Measurements from ENCODE around the gene RAB41. TPM values are rescaled to one million over a fixed set of nuclear protein-coding genes. Genes with fewer than 3 reads are reported as not detected.
"Not testable (repeated sequence)": the region's sequence is repeated elsewhere in the genome, so short reads cannot be mapped to it uniquely, and the experiment has no call there.

The RAB41 gene
- polyA plus RNA-seq, 1 of the 3 experiments (the other 2 are of a cell fraction) = not detected

GRCh38 chrX:70268034-70268433 is 13.9 kb upstream of the RAB41 start, which contains the start of gene ARR3:
Gene ARR3, plus strand, starts transcription at chrX:70268334. Its CDS starts 1,052 bp downstream, at chrX:70269386.
- H3K27me3 ChIP-seq (ENCODE audit: insufficient read depth) = no peaks in the 10 kb centered on the region
- no peak within 1 kb of the TSS for H3K9ac ChIP-seq
- no peaks in the 10 kb centered on the region for H3K9me2 ChIP-seq
- no peaks in the 10 kb centered on the region for H3K79me2 ChIP-seq (ENCODE audit: insufficient read depth)
- no peaks in the 10 kb centered on the region for H3K9me3 ChIP-seq
- no peaks in the 10 kb centered on the region for H3F3A ChIP-seq (replicated peaks; ENCODE audit: insufficient read depth)
- no peaks in the 10 kb centered on the region for H3K36me3 ChIP-seq (replicated peaks in 1 of 2; ENCODE audit: control insufficient read depth in 1 of 2, insufficient read depth in 2 of 2, low read length in 1 of 2)
- H3K4me2 ChIP-seq = no peak within 1 kb of the TSS
- ChIA-PET CTCF (no interaction called here), POLR2A (no interaction called here)
- no peak within 1 kb of the TSS for H2AFZ ChIP-seq (ENCODE audit: low read depth)
- no peaks in the 10 kb centered on the region for H4K20me1 ChIP-seq (ENCODE audit: insufficient read depth)
- no peak for TF ChIP-seq FOXM1 (IDR thresholded peaks at IDR 0.05; ENCODE audit: low read depth)
- no peak for TF ChIP-seq SIN3A (IDR thresholded peaks at IDR 0.05; ENCODE audit: borderline replicate concordance, low read depth, low read length)
- no peak for TF ChIP-seq RXRA (IDR thresholded peaks at IDR 0.05; ENCODE audit: borderline replicate concordance, low read depth)
- TF ChIP-seq USF1 (IDR thresholded peaks at IDR 0.05; ENCODE audit: borderline replicate concordance, low read depth) = no peak
- no peak for TF ChIP-seq RCOR1 (IDR thresholded peaks at IDR 0.05; ENCODE audit: low read length)
- no peak for TF ChIP-seq FOXJ3 (CRISPR knock-in tag; IDR thresholded peaks at IDR 0.05)
- no peak for TF ChIP-seq JUND (IDR thresholded peaks at IDR 0.05)
- no peak for TF ChIP-seq USF2 (IDR thresholded peaks at IDR 0.05; ENCODE audit: borderline replicate concordance, low read depth, low read length)
- no peak for TF ChIP-seq FOSL2 (IDR thresholded peaks at IDR 0.05; ENCODE audit: borderline replicate concordance, low read depth)
- TF ChIP-seq GATA2 (CRISPR knock-in tag; IDR thresholded peaks at IDR 0.05) = no peak
- no peak for TF ChIP-seq EP300 (IDR thresholded peaks at IDR 0.05; ENCODE audit: borderline replicate concordance in 1 of 2, low read depth in 1 of 2, low read length in 1 of 2)
- TF ChIP-seq CHD2 (IDR thresholded peaks at IDR 0.05; ENCODE audit: low read length, partially characterized antibody) = no peak
- TF ChIP-seq MEF2A (IDR thresholded peaks at IDR 0.05; ENCODE audit: borderline replicate concordance, low read depth) = no peak
- TF ChIP-seq MXI1 (IDR thresholded peaks at IDR 0.05; ENCODE audit: low read depth, low read length) = no peak
- TF ChIP-seq RFX5 (IDR thresholded peaks at IDR 0.05; ENCODE audit: low read length) = no peak
- no peaks in the 10 kb centered on the region for H3K4me1 ChIP-seq (ENCODE audit: control insufficient read depth in 1 of 2, insufficient read depth in 2 of 2, low read depth in 1 of 2, low read length in 1 of 2)
- DNase-seq = no peak
- H3K27ac ChIP-seq (ENCODE audit: low read depth in 2 of 2, low read length in 1 of 2) = no peak within 1 kb of the TSS
- no peak within 1 kb of the TSS for H3K4me3 ChIP-seq (ENCODE audit: low read depth in 2 of 2, low read length in 1 of 2)

- CTCF ChIA-PET; H3K4me3 ChIP-seq (ENCODE audit: low read depth in 2 of 2, low read length in 1 of 2); H3K4me2 ChIP-seq; H3F3A ChIP-seq (replicated peaks; ENCODE audit: insufficient read depth); H3K9ac ChIP-seq; H2AFZ ChIP-seq (ENCODE audit: low read depth); H3K9me3 ChIP-seq; H3K27ac ChIP-seq (ENCODE audit: low read depth in 2 of 2, low read length in 1 of 2); H3K36me3 ChIP-seq (replicated peaks in 1 of 2; ENCODE audit: control insufficient read depth in 1 of 2, insufficient read depth in 2 of 2, low read length in 1 of 2); POLR2A ChIA-PET; H3K9me2 ChIP-seq; DNase-seq; H3K79me2 ChIP-seq (ENCODE audit: insufficient read depth); H3K27me3 ChIP-seq (ENCODE audit: insufficient read depth); H3K4me1 ChIP-seq (ENCODE audit: control insufficient read depth in 1 of 2, insufficient read depth in 2 of 2, low read depth in 1 of 2, low read length in 1 of 2); H4K20me1 ChIP-seq (ENCODE audit: insufficient read depth): not testable (repeated sequence)
- TF ChIP-seq CTCF (IDR thresholded peaks at IDR 0.05) = peak; percentile 22; the same call in 1 of the 2 replicates
- 38% methylated on average over 7 of the region's 7 CpGs for WGBS (ENCODE audit: low lambda C conversion rate)
These were observed 7.9 kb upstream of the RAB41 start for GRCh38 chrX:70274029-70274428.

Measured in SK-N-SH (cell line).